Spleen (tissue), 11 donors: ENCODE results near the gene OTOP1. TPM values are rescaled to one million over a fixed set of nuclear protein-coding genes. Genes with fewer than 3 reads are reported as not detected.
"Not testable (repeated sequence)": the region's sequence is repeated elsewhere in the genome, so short reads cannot be mapped to it uniquely, and the experiment has no call there.

ENCODE experiments used
- DNase-seq: peaks from one replicate; pipeline ENCODE4 v3.0.0-alpha.2; 2020
- H3K27ac ChIP-seq, 8 donors: fragments of 200-600 bp; sonication (generic) in 7 of 8; 1 replicate in 4 of 8; 2 replicates in 4 of 8; pipeline versions ENCODE4 v1.5.0 to v1.8.0; 2016 to 2021; ENCODE audit warnings: inconsistent platforms in 4 of 8, mild to moderate bottlenecking in 4 of 8, moderate library complexity in 1 of 8
- H3K27me3 ChIP-seq, 7 donors: fragments of 200-600 bp; sonication (generic) in 6 of 7; replicated peaks in 1 of 7; 1 replicate in 4 of 7; 2 replicates in 3 of 7; pipeline versions ENCODE4 v1.5.0 to v1.8.0; 2016 to 2021; ENCODE audit warnings: inconsistent platforms in 3 of 7, mild to moderate bottlenecking in 1 of 7
- H3K36me3 ChIP-seq, 6 donors: fragments of 200-600 bp; sonication (generic) in 5 of 6; 1 replicate in 4 of 6; 2 replicates in 2 of 6; pipeline versions ENCODE4 v1.5.0 to v1.8.0; 2016 to 2021; ENCODE audit warnings: inconsistent platforms in 2 of 6
- H3K4me1 ChIP-seq, 6 donors: fragments of 200-600 bp; sonication (generic) in 5 of 6; 1 replicate in 3 of 6; 2 replicates in 3 of 6; pipeline versions ENCODE4 v1.5.0 to v1.8.0; 2016 to 2021; ENCODE audit warnings: inconsistent platforms in 3 of 6
- H3K4me3 ChIP-seq, 8 donors: fragments of 200-600 bp; sonication (generic) in 7 of 8; 1 replicate in 4 of 8; 2 replicates in 4 of 8; pipeline versions ENCODE4 v1.5.0 to v1.8.0; 2016 to 2021; ENCODE audit warnings: inconsistent platforms in 4 of 8, mild to moderate bottlenecking in 4 of 8, moderate library complexity in 2 of 8
- H3K9me3 ChIP-seq, 8 donors: fragments of 200-600 bp; sonication (generic) in 7 of 8; 1 replicate in 4 of 8; 2 replicates in 4 of 8; pipeline versions ENCODE4 v1.5.0 to v1.8.0; 2016 to 2021; ENCODE audit warnings: inconsistent platforms in 4 of 8
- CTCF ChIP-seq, 11 experiments: fragments of 200-600 bp in 7 of 11; fragments of 450-650 bp in 4 of 11; sonication (generic) in 4 of 11; IDR thresholded peaks in 8 of 11; conservative IDR thresholded peaks in 3 of 11; 1 replicate in 7 of 11; 2 replicates in 4 of 11; pipeline versions ENCODE4 v1.4.0 to v1.8.0; 2016 to 2021; ENCODE audit warnings: antibody characterized with exemption in 11 of 11, inconsistent platforms in 4 of 11, mild to moderate bottlenecking in 1 of 11
- WGBS, 5 donors: extraction: QIAGEN DNeasy Blood & Tissue Kit in 3 of 5; methylation state at CpG; one replicate each; pipeline versions ENCODE4 v1.1.5 to v1.1.7; 2013 to 2018; 5-methylcytosine and 5-hydroxymethylcytosine counted together
- intact Hi-C: fragments of 100-400 bp; cut with DNase I; formaldehyde crosslinking; loops from one replicate; pipeline ENCODE4 v1.15.0; 2023; ENCODE audit warnings: low total_unique reads
- polyA plus RNA-seq, 3 donors: library from polyadenylated mRNA; stranded (reverse); fragments of 200-250 nt; gene quantifications; one replicate each; pipeline ENCODE4 v1.2.1, GENCODE V29; 2013
- total RNA-seq, 7 donors: library from RNA; depleted of rRNA in 3 of 7; stranded (reverse); fragments of >200 nt in 3 of 7; fragmentation: NEBNext Ultra II Directional in 4 of 7; extraction: Animal tissue kit (Norgen Biotek cat#: 25700) in 4 of 7; gene quantifications; one replicate each; pipeline versions ENCODE4 v1.1.0 to v1.2.1, GENCODE V29; 2016 to 2021
- donor health status: healthy with polysubstance abuse.
- donor health status: DM: no; HTN: no; CAD: no; lungs with moderate emphysema.
- donor health status: DM: no; HTN: no; CAD: no.
- donor health status: Bipolar disorder and iron deficiency.
- donor health status: healthy.
- donor health status: DM: no; HTN: no; CAD: no.
- donor health status: DM: yes; HTN: yes; CAD: no.

OTOP1 gene
- total and polyA plus RNA-seq, 10 donors = not detected

- H3K4me3 ChIP-seq, H3K27ac ChIP-seq, intact Hi-C loops, H3K36me3 ChIP-seq, H3K4me1 ChIP-seq, H3K9me3 ChIP-seq, DNase-seq, H3K27me3 ChIP-seq: not testable (repeated sequence)
- 85 to 92% (median 90%) methylated on average over 18 of the region's 18 CpGs for WGBS, 5 donors
Measured at GRCh38 chr4:4164532-4165173, 62.1 kb downstream of the OTOP1 start.

- H3K36me3 ChIP-seq, H3K4me3 ChIP-seq, H3K27me3 ChIP-seq, H3K27ac ChIP-seq, H3K4me1 ChIP-seq, H3K9me3 ChIP-seq, DNase-seq, intact Hi-C loops: not testable (repeated sequence)
- WGBS, 5 donors = 61 to 77% (median 67%) methylated on average over 7 of the region's 7 CpGs
Measured at GRCh38 chr4:4162186-4162585, 64.5 kb downstream of the OTOP1 start.

DNA sequence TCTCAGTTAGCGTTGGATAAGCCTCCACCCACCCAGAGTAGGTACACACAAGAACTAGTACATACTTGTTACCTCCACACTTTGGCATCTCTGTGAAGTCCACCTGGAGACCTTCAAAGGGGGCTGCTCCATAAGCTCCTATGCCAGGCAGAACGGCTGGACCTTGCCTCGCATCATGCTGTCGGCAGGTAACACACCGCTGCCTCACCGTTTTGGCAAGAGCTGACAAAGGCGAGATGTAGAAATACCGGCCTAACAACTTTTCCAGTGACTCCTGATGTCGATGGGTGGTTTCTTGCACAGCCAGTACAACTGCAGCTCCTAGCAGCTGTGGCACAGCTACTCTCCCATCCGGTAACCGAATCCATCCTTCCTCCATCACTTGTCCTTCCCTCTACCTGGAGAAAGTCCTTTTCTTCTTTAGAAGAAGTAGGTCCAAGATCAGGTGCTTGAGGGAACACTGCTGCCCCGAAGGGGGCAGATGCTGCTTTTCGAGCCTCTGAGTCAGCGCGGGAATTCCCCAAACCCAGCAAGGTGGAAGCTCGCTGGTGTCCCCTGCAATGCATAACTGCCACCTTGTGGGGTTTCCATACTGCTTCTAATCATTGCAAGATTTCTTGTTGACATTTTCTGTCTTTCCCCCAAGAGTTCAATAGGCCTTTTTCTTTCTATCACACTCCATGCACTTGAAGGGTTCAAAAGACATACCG lies 65.6 kb downstream of the OTOP1 start:
- 55 to 77% (median 69%) methylated on average over 15 to 17 of the region's 17 CpGs for WGBS, 5 donors
- not testable (repeated sequence) for H3K36me3 ChIP-seq

GRCh38 chr4:4145622-4146021 lies 81.1 kb downstream of the OTOP1 start:
- H3K36me3 ChIP-seq, H3K27ac ChIP-seq, intact Hi-C loops, H3K9me3 ChIP-seq, H3K4me3 ChIP-seq: not testable (repeated sequence)
- peak; percentile 85 for DNase-seq
- WGBS, 5 donors = 0 to 2% (median 0%) methylated on average over 3 to 5 of the region's 8 CpGs; no CpG with 5 or more reads in 2 of the 5 donors
- Histone ChIP-seq H3K27me3 (peaks cover 0 to 63% (median 26%) of the 10 kb centered on the region in 7 donors), H3K4me1 (peaks cover 0 to 16% (median 6%) of the 10 kb centered on the region in 6 donors)
- peak in 5 of 11 experiments; percentile 20 to 66 (median 40) for TF ChIP-seq CTCF (IDR thresholded peaks at IDR 0.05 in 8 of 11, conservative IDR thresholded peaks at IDR 0.05 in 3 of 11)

More for the DNA sequence above, 65.6 kb downstream of the OTOP1 start:
- DNase-seq, H3K27me3 ChIP-seq, H3K9me3 ChIP-seq, H3K27ac ChIP-seq, H3K4me3 ChIP-seq, intact Hi-C loops, H3K4me1 ChIP-seq: not testable (repeated sequence)

DNA sequence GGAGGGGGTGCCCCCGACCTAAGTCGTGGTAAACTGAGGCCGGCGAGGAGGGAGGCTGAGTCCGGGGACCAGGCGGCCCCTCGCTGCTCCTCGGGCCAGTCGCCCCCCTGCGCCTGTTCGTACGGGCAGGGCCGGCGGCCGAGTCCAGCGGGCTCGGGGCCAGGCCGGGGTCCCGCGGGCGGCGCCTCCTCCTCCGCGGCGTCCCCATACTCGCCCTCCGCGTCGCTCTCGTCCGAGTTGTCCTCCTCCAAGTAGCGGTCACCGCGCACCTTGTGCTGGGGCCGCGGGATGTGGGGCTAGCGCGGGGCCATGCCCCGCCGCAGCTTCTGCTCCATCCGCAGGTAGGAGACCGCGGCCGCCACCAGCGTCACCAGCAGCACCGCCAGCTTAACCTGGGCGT lies 83.4 kb downstream of the OTOP1 start:
- H3K36me3 ChIP-seq, intact Hi-C loops, H3K9me3 ChIP-seq, H3K27ac ChIP-seq: not testable (repeated sequence)
- DNase-seq = peak; percentile 63
- Histone ChIP-seq H3K27me3 (peaks cover 0 to 56% (median 26%) of the 10 kb centered on the region in 7 donors), H3K4me1 (peaks cover 0 to 16% (median 6%) of the 10 kb centered on the region in 6 donors), H3K4me3 (peak overlapping the region in 3 of 8 donors; percentile 4 to 54 (median 15))
- WGBS, 5 donors = 0 to 5% (median 3%) methylated on average over 9 to 46 of the region's 47 CpGs; no CpG with 5 or more reads in 1 of the 5 donors

DNA sequence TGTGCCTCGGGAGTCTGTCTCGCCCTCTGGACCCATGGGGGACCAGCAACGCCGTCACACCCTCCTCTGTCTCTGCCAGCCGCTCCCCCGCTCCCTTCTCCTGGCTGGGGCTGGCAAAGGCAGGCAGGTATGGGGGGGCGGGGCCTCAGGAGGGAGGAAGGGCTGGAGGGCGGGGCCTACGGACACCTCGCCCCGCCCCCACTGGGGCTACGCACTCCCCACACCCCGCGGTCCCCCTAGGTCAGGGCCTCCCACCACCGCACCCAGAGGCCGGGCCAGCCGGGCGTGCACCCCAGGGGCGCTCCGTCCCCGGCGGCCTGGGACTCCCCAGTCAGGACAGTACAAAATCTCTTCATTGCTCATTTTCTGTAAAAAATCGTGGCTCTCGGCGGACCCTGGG lies 84.0 kb downstream of the OTOP1 start:
- intact Hi-C loops, H3K9me3 ChIP-seq, H3K36me3 ChIP-seq, H3K27ac ChIP-seq: not testable (repeated sequence)
- peaks cover 0 to 16% (median 6%) of the 10 kb centered on the region in 6 donors for H3K4me1 ChIP-seq
- H3K4me3 ChIP-seq = peak overlapping the region in 1 of 8 donors; percentile 54
- 3 to 10% (median 8%) methylated on average over 17 to 24 of the region's 25 CpGs; no CpG with 5 or more reads in 1 of the 5 donors for WGBS, 5 donors
- peaks cover 0 to 53% (median 26%) of the 10 kb centered on the region in 7 donors for H3K27me3 ChIP-seq
- peak; percentile 52 for DNase-seq

DNA sequence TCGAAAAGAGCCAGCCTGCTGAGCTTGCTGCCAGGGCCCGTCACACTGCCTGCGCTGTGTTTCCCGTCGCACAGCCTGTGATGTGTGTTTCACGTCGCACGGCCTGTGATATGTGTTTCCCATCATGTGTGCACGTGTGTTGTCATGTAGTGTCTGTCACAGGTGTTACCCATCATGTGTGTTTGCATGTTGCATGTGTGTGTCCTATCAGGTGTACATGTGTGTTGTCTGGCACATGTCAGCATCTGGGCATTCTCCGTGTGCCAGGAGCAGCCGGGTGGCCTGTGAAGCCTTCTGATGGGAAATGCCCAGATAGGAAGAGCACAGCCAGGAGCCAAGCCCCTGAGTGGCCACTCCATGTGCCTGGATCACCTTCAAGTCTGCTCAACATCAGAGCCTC lies 85.5 kb downstream of the OTOP1 start:
- WGBS, 5 donors = 73 to 92% (median 86%) methylated on average over 2 to 11 of the region's 11 CpGs; no CpG with 5 or more reads in 1 of the 5 donors
- H3K27ac ChIP-seq, intact Hi-C loops, H3K4me3 ChIP-seq, H3K36me3 ChIP-seq, H3K9me3 ChIP-seq: not testable (repeated sequence)
- DNase-seq = peak; percentile 58
- H3K27me3 ChIP-seq = peaks cover 0 to 42% (median 26%) of the 10 kb centered on the region in 7 donors
- peaks cover 0 to 16% (median 6%) of the 10 kb centered on the region in 6 donors for H3K4me1 ChIP-seq

Other genes with a start within 250 kb of the OTOP1 start
- gene TMEM128, start 21.3 kb upstream of the OTOP1 start, total RNA-seq = 10 to 100 TPM; 16.3 to 25.6 (median 21.0) TPM
- 10 to 100 TPM; 19.0 to 25.5 (median 23.3) TPM for gene TMEM128, start 21.3 kb upstream of the OTOP1 start, polyA plus RNA-seq
- gene LYAR, start 63.2 kb upstream of the OTOP1 start, total RNA-seq = 10 to 100 TPM; 16.7 to 29.3 (median 23.3) TPM
- 10 to 100 TPM; 13.5 to 24.6 (median 19.3) TPM for gene LYAR, start 63.2 kb upstream of the OTOP1 start, polyA plus RNA-seq
- 10 to 100 TPM in 6 of 7 donors, 1 to 10 TPM in 1; 5.6 to 25.4 (median 12.0) TPM for gene ZBTB49, start 63.3 kb upstream of the OTOP1 start, total RNA-seq
- gene ZBTB49, start 63.3 kb upstream of the OTOP1 start, polyA plus RNA-seq = 1 to 10 TPM; 2.7 to 5.1 (median 4.8) TPM
- 1 to 10 TPM in 6 of 7 donors, under 1 TPM in 1; 0.66 to 4.1 (median 1.9) TPM for gene NSG1, start 160.2 kb upstream of the OTOP1 start, total RNA-seq
- gene NSG1, start 160.2 kb upstream of the OTOP1 start, polyA plus RNA-seq = under 1 TPM; 0.22 to 0.83 (median 0.26) TPM